ENCODE data around the gene PHLDB3.
A peak's percentile ranks its signal among the peaks of the same experiment; 100 is the strongest.

The PHLDB3 gene

DNA sequence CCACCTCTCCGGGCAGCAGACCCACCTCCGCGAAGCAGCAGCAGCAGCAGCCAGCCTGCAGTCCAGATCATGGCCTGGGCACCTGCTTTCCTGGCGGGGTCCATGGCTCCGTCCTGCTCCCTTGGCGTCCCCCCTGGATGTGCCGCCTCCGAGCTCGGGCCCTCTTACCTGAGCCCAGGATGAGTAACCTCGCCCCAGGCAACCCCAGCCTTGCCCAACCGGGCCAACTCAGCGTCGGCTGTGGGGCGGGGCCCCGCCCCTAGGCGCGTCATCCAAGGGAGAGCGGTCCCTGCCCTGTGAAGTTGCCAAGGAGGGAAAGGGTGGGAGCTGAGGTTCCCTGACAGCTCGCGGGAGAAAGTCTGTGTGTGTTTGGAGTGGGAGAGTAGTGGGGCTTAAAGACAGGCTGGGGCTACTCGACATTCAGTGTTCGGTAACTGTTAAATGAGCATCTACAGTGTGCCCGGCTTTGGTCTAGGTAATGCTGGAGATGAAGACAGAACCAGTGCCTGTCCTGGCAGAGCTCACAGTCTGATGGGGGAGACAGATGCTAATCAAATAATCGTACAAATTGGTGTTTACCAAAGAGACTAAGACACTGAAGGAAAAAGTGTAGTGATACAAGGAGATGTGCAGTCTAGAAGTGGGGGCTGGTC, 39.0 kb downstream of the PHLDB3 start, which contains the start of gene LYPD3:
LYPD3 (minus strand) TSS at position 141 of the 653 bp plus-strand sequence; CDS start at position 104, 37 bp downstream.
- Histone ChIP-seq H3K4me1 (ENCODE audit: insufficient read depth, low read length) (peaks cover 5% of the 10 kb centered on the region), H3K9me3 (ENCODE audit: low read length) (no peaks in the 10 kb centered on the region), H3K27ac (ENCODE audit: low read depth, low read length) (peak within 1 kb of the TSS; percentile 81), H3K36me3 (ENCODE audit: insufficient read depth, low read length) (no peaks in the 10 kb centered on the region), H3K9ac (ENCODE audit: low read length) (peak within 1 kb of the TSS; percentile 61), H3K4me3 (ENCODE audit: low read depth in 1 of 2, low read length in 2 of 2) (peak within 1 kb of the TSS; percentile 60 to 93), H3K27me3 (ENCODE audit: control insufficient read depth in 1 of 2, insufficient read depth in 2 of 2, low read length in 2 of 2) (peaks cover 0 to 10% of the 10 kb centered on the region in 2 donors)

DNA sequence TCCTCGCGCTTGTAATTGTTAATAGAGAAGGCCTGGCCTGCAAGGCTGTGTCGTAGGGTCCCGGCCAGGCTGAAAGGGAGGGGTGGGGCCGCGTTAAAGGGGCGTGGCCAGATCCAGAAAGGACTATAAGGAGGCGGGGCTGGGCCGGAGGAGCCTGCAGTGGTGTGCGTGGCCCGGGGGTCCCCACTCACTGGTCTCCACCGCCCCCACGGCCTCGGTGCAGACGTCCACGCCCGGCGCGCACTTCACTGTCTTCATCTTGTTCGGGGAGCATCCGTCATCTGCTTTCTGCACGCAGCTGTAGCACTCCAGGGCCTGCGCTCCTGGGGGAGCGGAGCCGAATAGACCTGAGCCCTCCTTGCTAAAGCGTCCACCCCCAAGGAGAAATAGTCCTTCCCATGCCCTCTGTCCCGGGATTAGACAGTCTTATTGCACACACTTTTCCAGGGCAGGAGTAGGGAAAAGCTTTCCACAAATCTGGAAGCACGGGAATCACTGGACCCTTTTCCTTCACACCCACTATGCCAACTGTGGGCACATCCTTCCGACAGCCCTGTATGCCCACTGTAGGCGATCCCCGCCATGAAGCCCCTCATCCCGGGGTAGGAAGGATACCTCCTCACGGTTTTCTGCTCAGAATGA, 40.3 kb downstream of the PHLDB3 start:
- no peaks in the 10 kb centered on the region for H3K36me3 ChIP-seq (ENCODE audit: insufficient read depth, low read length)
- H3K27ac ChIP-seq (ENCODE audit: low read depth, low read length): peak overlapping the region; percentile 81
- no peaks in the 10 kb centered on the region for H3K9me3 ChIP-seq (ENCODE audit: low read length)
- peak overlapping the region; percentile 61 for H3K9ac ChIP-seq (ENCODE audit: low read length)
- peak overlapping the region; percentile 60 to 93 for H3K4me3 ChIP-seq (ENCODE audit: low read depth in 1 of 2, low read length in 2 of 2)
- peaks cover 5% of the 10 kb centered on the region for H3K4me1 ChIP-seq (ENCODE audit: insufficient read depth, low read length)
- H3K27me3 ChIP-seq (ENCODE audit: control insufficient read depth in 1 of 2, insufficient read depth in 2 of 2, low read length in 2 of 2): peaks cover 0 to 10% of the 10 kb centered on the region in 2 donors

DNA sequence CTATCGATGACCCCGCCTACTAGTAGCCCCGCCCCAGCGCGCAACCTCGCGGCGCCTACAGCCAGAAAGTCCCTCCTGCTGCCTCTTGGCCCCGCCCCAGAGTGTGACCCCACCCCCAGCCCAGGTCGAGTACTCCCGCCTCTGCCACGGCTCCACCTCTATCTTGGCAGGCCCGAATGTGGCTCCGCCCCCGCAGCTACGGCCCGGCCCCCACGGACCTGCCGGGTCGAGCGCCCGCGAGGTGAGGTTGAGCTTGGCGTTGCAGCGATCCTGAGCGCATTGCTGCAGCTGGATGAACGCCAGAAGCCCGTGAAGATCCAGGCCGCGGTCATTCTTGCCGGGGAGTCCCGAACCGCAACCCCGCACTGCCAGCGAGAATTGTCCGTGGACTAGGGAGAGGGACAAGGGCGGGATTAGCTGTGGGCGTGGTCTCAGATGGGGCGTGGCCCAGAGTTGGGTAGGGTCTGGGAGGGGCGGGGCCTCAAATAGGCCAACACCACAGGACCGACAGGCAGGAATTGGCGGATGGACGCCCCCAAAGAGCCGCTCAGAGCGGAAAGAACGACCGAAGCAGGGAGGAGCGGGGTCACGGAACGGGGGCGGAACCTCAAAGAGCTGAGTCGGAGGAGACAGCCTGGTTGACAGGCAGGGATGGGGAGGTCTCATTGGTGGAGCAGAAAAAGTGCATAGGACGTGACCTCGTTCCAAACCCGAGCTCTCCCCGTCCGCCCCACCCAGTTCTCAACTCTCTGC, 41.0 kb downstream of the PHLDB3 start:
- peaks cover 0 to 10% of the 10 kb centered on the region in 2 donors for H3K27me3 ChIP-seq (ENCODE audit: control insufficient read depth in 1 of 2, insufficient read depth in 2 of 2, low read length in 2 of 2)
- H3K9ac ChIP-seq (ENCODE audit: low read length): peak overlapping the region; percentile 61
- H3K9me3 ChIP-seq (ENCODE audit: low read length): no peaks in the 10 kb centered on the region
- peak overlapping the region; percentile 81 for H3K27ac ChIP-seq (ENCODE audit: low read depth, low read length)
- H3K36me3 ChIP-seq (ENCODE audit: insufficient read depth, low read length): no peaks in the 10 kb centered on the region
- peak overlapping the region; percentile 60 to 93 for H3K4me3 ChIP-seq (ENCODE audit: low read depth in 1 of 2, low read length in 2 of 2)
- H3K4me1 ChIP-seq (ENCODE audit: insufficient read depth, low read length): peaks cover 5% of the 10 kb centered on the region

DNA sequence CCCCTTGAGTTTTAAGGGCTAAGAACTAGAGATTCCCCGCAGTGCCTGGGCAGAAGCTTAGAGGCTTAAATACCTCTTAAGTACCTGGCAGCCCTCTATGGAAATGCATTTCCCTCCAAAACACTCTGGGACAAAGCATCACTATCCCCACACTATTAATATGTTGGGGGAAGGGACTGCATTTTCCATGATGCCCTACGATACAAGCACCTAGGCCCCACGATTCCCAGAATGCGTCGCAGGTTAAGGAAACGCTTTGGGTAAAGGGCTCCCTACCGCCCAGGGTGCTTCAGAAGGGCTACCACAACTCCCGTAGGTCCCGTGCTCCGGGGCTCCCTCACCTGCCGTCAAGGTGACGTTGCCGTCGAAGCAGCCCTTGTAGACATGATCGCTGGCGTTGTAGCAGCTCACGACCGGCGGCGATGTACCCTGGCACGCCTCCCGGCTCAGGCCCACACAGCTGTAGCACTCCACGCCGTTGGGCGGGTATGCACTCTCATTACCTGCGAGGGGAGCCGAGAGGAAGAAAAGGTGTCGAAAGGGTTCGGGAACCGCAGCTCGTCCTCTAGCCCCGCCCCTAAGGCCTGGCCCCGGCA, 41.7 kb downstream of the PHLDB3 start:
- H3K27me3 ChIP-seq (ENCODE audit: control insufficient read depth in 1 of 2, insufficient read depth in 2 of 2, low read length in 2 of 2): peaks cover 0 to 10% of the 10 kb centered on the region in 2 donors
- H3K4me1 ChIP-seq (ENCODE audit: insufficient read depth, low read length): peaks cover 5% of the 10 kb centered on the region
- no peaks in the 10 kb centered on the region for H3K36me3 ChIP-seq (ENCODE audit: insufficient read depth, low read length)
- peak overlapping the region; percentile 60 to 93 for H3K4me3 ChIP-seq (ENCODE audit: low read depth in 1 of 2, low read length in 2 of 2)
- no peak overlapping the region for H3K27ac ChIP-seq (ENCODE audit: low read depth, low read length)
- no peak overlapping the region for H3K9ac ChIP-seq (ENCODE audit: low read length)
- no peaks in the 10 kb centered on the region for H3K9me3 ChIP-seq (ENCODE audit: low read length)

DNA sequence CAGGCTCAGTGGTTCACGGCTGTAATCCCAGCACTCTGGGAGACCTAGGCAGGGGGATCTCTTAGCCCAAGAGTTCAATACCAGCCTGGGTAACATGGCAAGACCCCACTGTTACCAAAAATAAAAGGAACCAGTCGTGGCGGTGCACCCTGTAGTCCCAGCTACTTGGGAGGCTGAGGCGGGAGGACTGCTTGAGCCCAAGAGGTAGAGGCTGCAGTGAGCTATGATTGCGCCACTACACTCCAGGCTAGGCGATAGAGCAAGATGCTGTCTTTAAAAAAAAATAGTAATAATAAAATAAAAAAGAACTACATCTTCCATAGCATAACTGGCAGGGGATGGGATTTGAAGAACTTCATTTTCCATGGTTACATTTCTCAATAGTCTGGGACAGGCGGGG, 42.2 kb downstream of the PHLDB3 start:
- peaks cover 5% of the 10 kb centered on the region for H3K4me1 ChIP-seq (ENCODE audit: insufficient read depth, low read length)
- H3K27ac ChIP-seq (ENCODE audit: low read depth, low read length): no peak overlapping the region
- no peak overlapping the region for H3K9ac ChIP-seq (ENCODE audit: low read length)
- no peak overlapping the region for H3K4me3 ChIP-seq (ENCODE audit: low read depth in 1 of 2, low read length in 2 of 2)
- peaks cover 0 to 10% of the 10 kb centered on the region in 2 donors for H3K27me3 ChIP-seq (ENCODE audit: control insufficient read depth in 1 of 2, insufficient read depth in 2 of 2, low read length in 2 of 2)
- no peaks in the 10 kb centered on the region for H3K9me3 ChIP-seq (ENCODE audit: low read length)
- H3K36me3 ChIP-seq (ENCODE audit: insufficient read depth, low read length): no peaks in the 10 kb centered on the region

DNA sequence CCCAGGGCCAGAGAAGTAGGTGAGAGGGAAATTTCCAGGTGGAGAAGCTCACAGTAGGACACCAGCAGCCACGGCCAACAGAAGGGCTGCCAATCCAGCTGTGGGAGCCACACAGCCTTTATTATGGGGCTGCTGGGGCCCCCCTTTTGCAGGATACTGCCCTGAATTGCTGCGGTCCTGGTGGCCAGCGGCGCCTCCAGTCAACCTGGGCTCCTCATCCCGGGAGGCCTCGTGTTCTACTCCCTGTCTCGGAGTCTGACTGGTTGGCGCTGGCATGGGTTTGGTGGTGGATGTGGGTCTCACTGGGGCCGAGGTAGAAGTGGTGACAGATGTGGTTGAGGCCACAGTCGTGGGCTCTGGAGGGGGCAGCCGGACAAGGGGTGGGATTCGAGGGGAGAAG, 43.2 kb downstream of the PHLDB3 start:
- Histone ChIP-seq H3K9me3 (ENCODE audit: low read length) (no peaks in the 10 kb centered on the region), H3K9ac (ENCODE audit: low read length) (no peak overlapping the region), H3K27me3 (ENCODE audit: control insufficient read depth in 1 of 2, insufficient read depth in 2 of 2, low read length in 2 of 2) (peaks cover 0 to 10% of the 10 kb centered on the region in 2 donors), H3K4me3 (ENCODE audit: low read depth in 1 of 2, low read length in 2 of 2) (no peak overlapping the region), H3K4me1 (ENCODE audit: insufficient read depth, low read length) (peaks cover 5% of the 10 kb centered on the region), H3K27ac (ENCODE audit: low read depth, low read length) (no peak overlapping the region), H3K36me3 (ENCODE audit: insufficient read depth, low read length) (no peaks in the 10 kb centered on the region)

DNA sequence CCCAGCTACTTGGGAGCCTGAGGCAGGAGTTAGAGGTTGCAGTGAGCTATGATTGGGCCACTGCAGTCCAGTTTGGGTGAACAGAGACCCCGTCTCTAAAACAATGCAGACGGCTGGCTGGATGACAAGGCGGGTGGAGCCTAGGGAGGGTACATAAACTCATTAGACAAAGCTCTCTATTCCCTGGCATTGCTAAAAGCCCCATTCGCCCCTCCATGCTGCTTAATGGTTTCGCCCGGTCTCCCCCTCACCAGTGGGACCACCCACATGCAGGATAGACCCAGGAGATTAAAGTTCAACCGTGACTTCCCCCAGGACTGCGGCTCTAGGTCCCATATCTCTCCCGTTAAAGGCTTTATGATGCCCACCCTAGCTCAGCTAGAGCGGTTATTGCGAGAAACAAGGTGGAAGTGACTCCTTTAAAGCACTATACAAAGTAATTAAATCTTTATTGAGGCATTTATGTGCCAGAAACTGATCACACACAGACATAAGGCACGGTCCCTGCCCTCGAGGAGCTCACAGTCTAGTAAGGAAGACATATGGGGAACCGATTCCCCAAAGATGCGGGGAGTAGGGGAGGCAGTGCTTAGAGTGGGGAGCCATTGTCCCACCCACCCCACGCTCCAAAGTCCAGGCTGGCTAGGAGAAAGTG, 44.1 kb downstream of the PHLDB3 start:
- no peak overlapping the region for H3K9ac ChIP-seq (ENCODE audit: low read length)
- H3K27ac ChIP-seq (ENCODE audit: low read depth, low read length): no peak overlapping the region
- H3K36me3 ChIP-seq (ENCODE audit: insufficient read depth, low read length): no peaks in the 10 kb centered on the region
- H3K9me3 ChIP-seq (ENCODE audit: low read length): no peaks in the 10 kb centered on the region
- H3K4me3 ChIP-seq (ENCODE audit: low read depth in 1 of 2, low read length in 2 of 2): no peak overlapping the region
- peaks cover 0 to 2% of the 10 kb centered on the region in 2 donors for H3K27me3 ChIP-seq (ENCODE audit: control insufficient read depth in 1 of 2, insufficient read depth in 2 of 2, low read length in 2 of 2)
- peaks cover 6% of the 10 kb centered on the region for H3K4me1 ChIP-seq (ENCODE audit: insufficient read depth, low read length)

DNA sequence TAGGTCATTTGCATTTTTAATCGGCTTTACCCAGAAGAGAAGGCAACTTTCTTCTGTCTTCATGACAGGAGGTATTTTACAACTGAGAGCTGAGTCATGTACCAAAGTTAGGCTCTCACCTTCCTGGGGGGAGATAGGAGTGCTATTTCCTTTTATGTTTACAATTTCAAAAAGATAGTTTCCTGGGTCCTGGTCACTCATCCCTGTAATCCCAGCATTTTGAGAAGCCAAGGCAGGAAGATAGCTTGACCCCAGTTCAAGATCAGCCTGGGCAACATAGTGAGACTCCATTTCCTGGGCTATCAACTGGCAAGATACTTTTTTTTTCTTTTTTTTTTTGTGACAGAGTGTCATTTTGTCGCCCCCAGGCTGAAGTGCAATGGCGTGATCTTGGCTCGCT, 46.7 kb downstream of the PHLDB3 start:
- Histone ChIP-seq H3K27ac (ENCODE audit: low read depth, low read length) (no peak overlapping the region), H3K9me3 (ENCODE audit: low read length) (no peaks in the 10 kb centered on the region), H3K27me3 (ENCODE audit: control insufficient read depth in 1 of 2, insufficient read depth in 2 of 2, low read length in 2 of 2) (no peaks in the 10 kb centered on the region), H3K9ac (ENCODE audit: low read length) (no peak overlapping the region), H3K36me3 (ENCODE audit: insufficient read depth, low read length) (no peaks in the 10 kb centered on the region), H3K4me1 (ENCODE audit: insufficient read depth, low read length) (peaks cover 4% of the 10 kb centered on the region), H3K4me3 (ENCODE audit: low read depth in 1 of 2, low read length in 2 of 2) (no peak overlapping the region)

DNA sequence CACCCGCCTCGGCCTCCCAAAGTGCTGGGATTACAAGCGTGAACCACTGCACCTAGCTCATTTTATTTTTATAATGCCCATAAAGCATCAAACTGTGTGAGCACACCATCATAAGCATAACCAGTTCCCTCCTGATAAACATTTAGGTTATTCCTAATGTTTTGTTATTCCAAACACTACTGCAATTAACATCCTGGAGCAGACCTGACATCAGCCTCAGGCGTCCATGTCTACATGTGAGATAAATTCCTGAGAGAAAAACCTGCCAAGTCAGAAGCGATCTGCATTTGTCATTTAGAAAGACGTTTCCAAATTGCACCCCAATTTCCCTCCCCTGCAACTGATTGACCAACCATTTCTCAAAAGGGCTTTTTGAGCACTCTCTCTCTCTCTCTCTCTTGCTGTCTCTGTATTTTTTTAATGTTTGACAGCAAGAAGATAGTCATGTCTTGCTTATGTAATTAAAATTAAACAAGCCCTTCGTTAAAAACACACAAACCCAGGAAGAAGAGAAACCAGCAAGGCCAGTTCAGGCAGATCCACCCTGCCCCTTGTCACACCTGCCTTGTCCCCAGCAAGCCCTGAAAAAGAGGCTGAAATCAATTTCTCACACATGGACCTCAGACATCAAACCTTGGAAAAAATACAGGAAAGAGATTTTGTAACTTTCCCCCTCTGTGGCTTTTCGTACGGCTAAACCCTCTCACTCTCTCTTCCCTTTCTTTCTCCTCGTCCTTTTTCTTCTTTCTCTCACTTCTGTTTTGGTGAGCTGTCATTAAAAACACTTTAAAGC, 49.0 kb downstream of the PHLDB3 start:
- H3K9me3 ChIP-seq (ENCODE audit: low read length): no peaks in the 10 kb centered on the region
- H3K27me3 ChIP-seq (ENCODE audit: control insufficient read depth in 1 of 2, insufficient read depth in 2 of 2, low read length in 2 of 2): no peaks in the 10 kb centered on the region
- no peak overlapping the region for H3K4me3 ChIP-seq (ENCODE audit: low read depth in 1 of 2, low read length in 2 of 2)
- H3K27ac ChIP-seq (ENCODE audit: low read depth, low read length): no peak overlapping the region
- no peak overlapping the region for H3K9ac ChIP-seq (ENCODE audit: low read length)
- no peaks in the 10 kb centered on the region for H3K36me3 ChIP-seq (ENCODE audit: insufficient read depth, low read length)
- peaks cover 4% of the 10 kb centered on the region for H3K4me1 ChIP-seq (ENCODE audit: insufficient read depth, low read length)

DNA sequence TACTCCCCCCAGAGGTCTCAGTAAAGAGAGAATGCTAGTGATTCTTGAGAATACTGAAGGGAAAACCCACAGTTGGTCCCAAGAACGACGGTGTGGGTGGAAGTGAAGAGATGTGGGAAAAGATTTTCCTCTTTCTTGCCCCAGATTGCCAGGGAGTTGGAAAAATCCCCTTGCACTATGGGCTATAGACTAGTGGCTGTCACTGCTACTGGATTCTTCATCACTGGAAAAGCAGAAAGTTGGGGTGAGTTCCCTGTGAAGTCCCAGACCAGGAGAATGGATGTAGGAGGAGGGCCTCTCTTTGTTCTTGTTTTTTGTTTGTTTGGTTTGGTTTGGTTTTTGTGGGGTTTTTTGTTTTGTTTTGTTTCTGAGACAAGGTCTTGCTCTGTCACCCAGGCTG, 50.5 kb downstream of the PHLDB3 start:
- Histone ChIP-seq H3K4me1 (ENCODE audit: insufficient read depth, low read length) (peaks cover 4% of the 10 kb centered on the region), H3K27me3 (ENCODE audit: control insufficient read depth in 1 of 2, insufficient read depth in 2 of 2, low read length in 2 of 2) (no peaks in the 10 kb centered on the region), H3K27ac (ENCODE audit: low read depth, low read length) (no peak overlapping the region), H3K4me3 (ENCODE audit: low read depth in 1 of 2, low read length in 2 of 2) (no peak overlapping the region), H3K9ac (ENCODE audit: low read length) (no peak overlapping the region), H3K9me3 (ENCODE audit: low read length) (no peaks in the 10 kb centered on the region), H3K36me3 (ENCODE audit: insufficient read depth, low read length) (no peaks in the 10 kb centered on the region)

All from muscle layer of colon (tissue), 2 donors.